Activated CD8-positive, alpha-beta memory T cell treated with anti-CD3 and anti-CD28 coated beads for 4 hours (primary cell): ENCODE measurements around the gene ABCB11.

Experiments used
- DNase-seq, 2 donors: peaks; one replicate each; pipeline ENCODE4 v3.0.0-alpha.2; 2020; ENCODE audit warnings: low read depth in 2 of 2

ABCB11 gene

GRCh38 chr2:168974428-168974827, 56.7 kb downstream of the ABCB11 start:
- no peak for DNase-seq

- DNase-seq = no peak
These were observed 59.9 kb downstream of the ABCB11 start for GRCh38 chr2:168971261-168971660.

GRCh38 chr2:168970711-168971233, 60.4 kb downstream of the ABCB11 start:
- DNase-seq = no peak

- DNase-seq = no peak
These were observed 61.3 kb downstream of the ABCB11 start for GRCh38 chr2:168969865-168970264.

GRCh38 chr2:168968342-168968741, 62.8 kb downstream of the ABCB11 start:
- no peak for DNase-seq

GRCh38 chr2:168964251-168964807, 66.8 kb downstream of the ABCB11 start:
- DNase-seq = no peak

GRCh38 chr2:168962636-168963035, 68.5 kb downstream of the ABCB11 start:
- DNase-seq = no peak

GRCh38 chr2:168961450-168962229, 69.5 kb downstream of the ABCB11 start:
- DNase-seq = no peak

GRCh38 chr2:168956392-168956791, 74.7 kb downstream of the ABCB11 start:
- no peak for DNase-seq

- DNase-seq = no peak
These were observed 75.8 kb downstream of the ABCB11 start for GRCh38 chr2:168955321-168955720.

- DNase-seq = no peak
These were observed 76.9 kb downstream of the ABCB11 start for GRCh38 chr2:168954256-168954655.

GRCh38 chr2:168952424-168952823, 78.7 kb downstream of the ABCB11 start:
- DNase-seq = no peak

- no peak for DNase-seq
These were observed 79.3 kb downstream of the ABCB11 start for GRCh38 chr2:168951871-168952270.

- DNase-seq = no peak
These were observed 81.8 kb downstream of the ABCB11 start for GRCh38 chr2:168949324-168949723.

- DNase-seq = no peak
These were observed 82.4 kb downstream of the ABCB11 start for GRCh38 chr2:168948621-168949212.

- no peak for DNase-seq
These were observed 85.6 kb downstream of the ABCB11 start for GRCh38 chr2:168945508-168945907.

GRCh38 chr2:168944065-168944464, 87.1 kb downstream of the ABCB11 start:
- DNase-seq = no peak

- no peak for DNase-seq
These were observed 89.8 kb downstream of the ABCB11 start for GRCh38 chr2:168941297-168941696.

GRCh38 chr2:168939918-168940317, 91.2 kb downstream of the ABCB11 start:
- no peak for DNase-seq

GRCh38 chr2:168939061-168939460, 92.1 kb downstream of the ABCB11 start:
- no peak for DNase-seq

GRCh38 chr2:168935810-168936581, 95.1 kb downstream of the ABCB11 start:
- DNase-seq = no peak

- DNase-seq = no peak
These were observed 96.3 kb downstream of the ABCB11 start for GRCh38 chr2:168934826-168935225.
